MM.1S (cell line): ENCODE data around the gene FAM131C.

Experiments used
- DNase-seq: peaks from one replicate; pipeline ENCODE4 v3.0.0-alpha.2; 2015
- H2AFZ ChIP-seq: fragments of 300-600 bp; sonication (generic); 2 replicates; pipeline ENCODE4 v1.6.0; 2016; ENCODE audit warnings: antibody characterized with exemption, low read length
- H3F3A ChIP-seq: fragments of 300-600 bp; sonication (generic); 2 replicates; pipeline ENCODE4 v1.6.1; 2016; ENCODE audit warnings: mild to moderate bottlenecking, antibody characterized with exemption, low read length, moderate library complexity, mixed read lengths; ENCODE audit not compliant: insufficient read depth
- H3K27ac ChIP-seq: fragments of 300-600 bp; sonication (generic); 2 replicates; pipeline ENCODE4 v1.5.1; 2016; ENCODE audit warnings: mild to moderate bottlenecking, low read length
- H3K27me3 ChIP-seq: fragments of 300-600 bp; sonication (generic); replicated peaks from 2 replicates; pipeline ENCODE4 v1.6.0; 2016; ENCODE audit warnings: low read length; ENCODE audit not compliant: insufficient read depth
- H3K36me3 ChIP-seq: fragments of 300-600 bp; sonication (generic); replicated peaks from 2 replicates; pipeline ENCODE4 v1.6.1; 2016; ENCODE audit warnings: mild to moderate bottlenecking, low read length, mixed read lengths; ENCODE audit not compliant: insufficient read depth
- H3K4me1 ChIP-seq: fragments of 300-600 bp; sonication (generic); 2 replicates; pipeline ENCODE4 v1.6.1; 2016; ENCODE audit warnings: low read length, mixed read lengths
- H3K4me2 ChIP-seq: fragments of 300-600 bp; sonication (generic); 2 replicates; pipeline ENCODE4 v1.6.0; 2016; ENCODE audit warnings: low read depth, low read length
- H3K4me3 ChIP-seq: fragments of 300-600 bp; sonication (generic); 2 replicates; pipeline ENCODE4 v1.5.1; 2016; ENCODE audit warnings: low read length, mixed read lengths
- H3K79me2 ChIP-seq: fragments of 300-600 bp; sonication (generic); 2 replicates; pipeline ENCODE4 v1.6.1; 2016; ENCODE audit warnings: mixed run types, low read length, mixed read lengths
- H3K9ac ChIP-seq: fragments of 300-600 bp; sonication (generic); 2 replicates; pipeline ENCODE4 v1.6.1; 2016; ENCODE audit warnings: low read length, mixed read lengths
- H3K9me2 ChIP-seq: fragments of 300-600 bp; sonication (generic); replicated peaks from 2 replicates; pipeline ENCODE4 v1.6.1; 2016; ENCODE audit warnings: mild to moderate bottlenecking, low read length, mixed read lengths; ENCODE audit not compliant: insufficient read depth
- H3K9me3 ChIP-seq: fragments of 300-600 bp; sonication (generic); replicated peaks from 2 replicates; pipeline ENCODE4 v1.6.1; 2016; ENCODE audit warnings: mild to moderate bottlenecking, low read length, mixed read lengths; ENCODE audit not compliant: insufficient read depth
- H4K20me1 ChIP-seq: fragments of 300-600 bp; sonication (generic); 2 replicates; pipeline ENCODE4 v1.6.1; 2016; ENCODE audit warnings: mild to moderate bottlenecking, low read length, moderate library complexity, mixed read lengths; ENCODE audit not compliant: insufficient read depth
- EZH2 ChIP-seq: fragments of 300-600 bp; sonication (generic); optimal IDR thresholded peaks from 2 replicates; pipeline ENCODE3; 2017; ENCODE audit warnings: low read depth, mild to moderate bottlenecking, antibody characterized with exemption, low read length, mixed read lengths
- EZH2phosphoT487 ChIP-seq: fragments of 300-600 bp; sonication (generic); IDR thresholded peaks from 2 replicates; pipeline ENCODE4 v1.6.1; 2018; ENCODE audit warnings: antibody characterized with exemption, low read length
- TF ChIP-seq, protein P1 (sequence below): fragments of 300-600 bp; sonication (generic); IDR thresholded peaks from 2 replicates; pipeline ENCODE4 v1.5.1; 2016; ENCODE audit warnings: antibody characterized with exemption, low read length, mixed read lengths

The FAM131C gene

DNA sequence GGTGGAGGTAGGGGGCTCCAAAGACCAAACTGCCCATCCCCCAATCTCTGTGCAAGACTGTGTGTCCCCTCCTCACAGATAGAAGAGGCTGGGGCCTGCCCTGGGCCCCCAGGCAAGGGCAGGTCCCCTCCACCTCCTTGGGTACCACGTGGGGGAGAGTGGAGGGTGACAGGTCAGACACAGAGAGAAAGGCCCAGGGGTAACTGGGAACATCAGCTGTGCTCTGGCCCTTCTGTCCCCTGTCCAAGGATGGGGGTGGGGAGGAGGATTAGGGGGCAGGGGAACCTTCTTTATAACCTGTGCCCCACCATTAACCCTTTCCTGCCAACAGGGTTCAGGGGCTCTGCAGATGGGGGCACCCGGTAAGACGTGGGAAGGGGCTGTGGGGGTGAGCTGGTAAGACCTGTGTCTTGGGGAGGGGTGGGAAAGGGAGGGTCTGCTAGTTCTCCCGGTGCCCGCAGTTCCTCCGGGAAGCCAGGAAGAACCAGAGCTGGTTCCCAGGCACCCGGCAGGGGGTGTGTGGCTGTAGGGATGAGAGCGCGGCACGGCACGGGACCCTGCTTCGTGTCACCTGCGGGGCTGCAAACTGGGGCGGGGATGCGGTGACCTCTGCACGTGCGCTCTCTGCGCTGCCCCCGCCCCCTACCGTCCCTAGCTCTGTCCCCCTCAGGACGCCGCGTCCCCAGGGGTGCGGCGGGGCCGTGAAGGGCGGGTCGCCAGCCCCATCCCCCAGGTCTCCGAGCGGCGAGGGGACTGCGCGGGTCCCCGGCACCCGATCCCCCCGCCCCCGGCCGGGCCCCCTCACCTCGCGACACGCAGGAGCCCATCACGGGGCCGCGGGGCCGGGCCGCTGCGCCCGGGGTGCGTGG is 601 bp downstream of the FAM131C start:
- H3K36me3 ChIP-seq, result no peaks in the 10 kb centered on the region
- TF ChIP-seq EZH2 (no peak), EZH2phosphoT487 (no peak)
- TF ChIP-seq, protein P1, sequence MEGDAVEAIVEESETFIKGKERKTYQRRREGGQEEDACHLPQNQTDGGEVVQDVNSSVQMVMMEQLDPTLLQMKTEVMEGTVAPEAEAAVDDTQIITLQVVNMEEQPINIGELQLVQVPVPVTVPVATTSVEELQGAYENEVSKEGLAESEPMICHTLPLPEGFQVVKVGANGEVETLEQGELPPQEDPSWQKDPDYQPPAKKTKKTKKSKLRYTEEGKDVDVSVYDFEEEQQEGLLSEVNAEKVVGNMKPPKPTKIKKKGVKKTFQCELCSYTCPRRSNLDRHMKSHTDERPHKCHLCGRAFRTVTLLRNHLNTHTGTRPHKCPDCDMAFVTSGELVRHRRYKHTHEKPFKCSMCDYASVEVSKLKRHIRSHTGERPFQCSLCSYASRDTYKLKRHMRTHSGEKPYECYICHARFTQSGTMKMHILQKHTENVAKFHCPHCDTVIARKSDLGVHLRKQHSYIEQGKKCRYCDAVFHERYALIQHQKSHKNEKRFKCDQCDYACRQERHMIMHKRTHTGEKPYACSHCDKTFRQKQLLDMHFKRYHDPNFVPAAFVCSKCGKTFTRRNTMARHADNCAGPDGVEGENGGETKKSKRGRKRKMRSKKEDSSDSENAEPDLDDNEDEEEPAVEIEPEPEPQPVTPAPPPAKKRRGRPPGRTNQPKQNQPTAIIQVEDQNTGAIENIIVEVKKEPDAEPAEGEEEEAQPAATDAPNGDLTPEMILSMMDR, result no peak
- H3F3A ChIP-seq, result peaks cover 8% of the 10 kb centered on the region; the same call in 1 of the 2 replicates
- no peaks in the 10 kb centered on the region for H3K9me3 ChIP-seq
- no peak for DNase-seq
- no peak overlapping the region for H3K9ac ChIP-seq
- H3K79me2 ChIP-seq, result no peaks in the 10 kb centered on the region
- H3K27me3 ChIP-seq, result peaks cover 7% of the 10 kb centered on the region
- peak overlapping the region; percentile 37; the same call in 1 of the 2 replicates for H3K4me3 ChIP-seq
- no peak overlapping the region for H3K27ac ChIP-seq
- no peaks in the 10 kb centered on the region for H4K20me1 ChIP-seq
- no peak overlapping the region for H2AFZ ChIP-seq
- H3K4me2 ChIP-seq, result peak overlapping the region; percentile 72; the same call in 1 of the 2 replicates
- H3K4me1 ChIP-seq, result peaks cover 6% of the 10 kb centered on the region
- no peaks in the 10 kb centered on the region for H3K9me2 ChIP-seq

DNA sequence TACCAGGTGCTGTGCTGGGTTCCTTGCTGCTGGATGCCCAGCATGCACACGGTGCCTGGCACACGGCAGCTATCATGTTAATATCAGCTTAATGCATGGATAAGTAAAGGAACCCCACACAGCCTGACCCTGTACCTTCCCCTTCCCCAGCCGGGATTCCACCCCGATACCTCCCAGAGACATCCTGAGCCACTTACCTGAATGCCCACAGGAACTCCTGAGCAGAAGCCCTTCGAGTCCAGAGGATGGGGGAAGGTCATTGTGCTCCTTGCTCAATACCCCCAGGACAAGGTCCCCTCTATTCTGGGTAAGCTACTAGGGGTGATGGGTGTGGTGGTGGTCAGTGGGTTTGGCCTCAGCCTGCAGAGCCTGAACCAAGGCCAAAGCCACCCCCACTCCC is 1.4 kb downstream of the FAM131C start:
- Histone ChIP-seq H2AFZ (no peak overlapping the region), H4K20me1 (no peaks in the 10 kb centered on the region), H3K36me3 (no peaks in the 10 kb centered on the region), H3K4me3 (no peak overlapping the region), H3K79me2 (no peaks in the 10 kb centered on the region), H3K9ac (no peak overlapping the region), H3K4me2 (no peak overlapping the region), H3K9me2 (no peaks in the 10 kb centered on the region), H3K9me3 (no peaks in the 10 kb centered on the region), H3K27ac (no peak overlapping the region), H3F3A (peaks cover 8% of the 10 kb centered on the region; the same call in 1 of the 2 replicates), H3K27me3 (peaks cover 11% of the 10 kb centered on the region), H3K4me1 (peaks cover 6% of the 10 kb centered on the region)
- no peak for DNase-seq
- TF ChIP-seq, protein P1, result no peak
- no peak for TF ChIP-seq EZH2phosphoT487
- TF ChIP-seq EZH2, result no peak

DNA sequence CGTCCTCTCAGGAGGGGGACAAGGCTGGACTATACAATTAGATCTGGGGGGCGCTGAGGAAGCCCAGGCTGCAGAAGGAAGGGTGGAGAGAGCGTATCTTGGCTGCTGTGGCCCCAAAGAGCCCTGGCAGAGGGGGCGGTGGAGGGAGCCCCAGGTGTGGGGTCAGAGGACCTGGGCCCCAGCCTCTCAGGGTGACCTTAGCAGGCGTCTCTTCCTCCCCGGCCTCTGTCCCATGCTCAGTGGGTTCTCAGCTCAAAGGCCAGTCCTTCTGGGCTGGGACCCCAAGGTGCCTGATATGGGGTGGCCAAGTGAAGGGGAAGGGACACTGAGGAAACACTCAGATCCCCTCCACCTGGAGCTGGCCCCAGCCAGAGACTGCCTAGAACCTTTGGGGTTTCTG is 1.8 kb downstream of the FAM131C start:
- H3K36me3 ChIP-seq, result no peaks in the 10 kb centered on the region
- peaks cover 6% of the 10 kb centered on the region for H3K4me1 ChIP-seq
- H3F3A ChIP-seq, result peaks cover 8% of the 10 kb centered on the region; the same call in 1 of the 2 replicates
- H3K4me3 ChIP-seq, result no peak overlapping the region
- H3K9ac ChIP-seq, result no peak overlapping the region
- H3K4me2 ChIP-seq, result no peak overlapping the region
- no peaks in the 10 kb centered on the region for H3K79me2 ChIP-seq
- no peak for DNase-seq
- peaks cover 16% of the 10 kb centered on the region for H3K27me3 ChIP-seq
- no peaks in the 10 kb centered on the region for H3K9me3 ChIP-seq
- H4K20me1 ChIP-seq, result no peaks in the 10 kb centered on the region
- H3K27ac ChIP-seq, result no peak overlapping the region
- TF ChIP-seq EZH2phosphoT487 (no peak), EZH2 (no peak)
- TF ChIP-seq, protein P1, result no peak
- H2AFZ ChIP-seq, result no peak overlapping the region
- H3K9me2 ChIP-seq, result no peaks in the 10 kb centered on the region
